Peyer's patch (tissue), 4 donors: ENCODE measurements around the gene RAB11FIP4. TPM values are rescaled to one million over a fixed set of nuclear protein-coding genes. Genes with fewer than 3 reads are reported as not detected.

Experiments
- DNase-seq, 3 donors: peaks; one replicate each; pipeline ENCODE4 v3.0.0-alpha.2; 2017 to 2019
- H3K27ac ChIP-seq, 4 donors: fragments of 200-600 bp; sonication (generic); one replicate each; pipeline ENCODE4 v1.5.1; 2016 to 2019
- H3K27me3 ChIP-seq, 2 donors: fragments of 200-600 bp; sonication (generic); one replicate each; pipeline ENCODE4 v1.5.1; 2019
- H3K36me3 ChIP-seq, 3 donors: fragments of 200-600 bp; sonication (generic); one replicate each; pipeline ENCODE4 v1.5.1; 2016 to 2019
- H3K4me1 ChIP-seq, 4 donors: fragments of 200-600 bp; sonication (generic); one replicate each; pipeline ENCODE4 v1.5.1; 2016 to 2019
- H3K4me3 ChIP-seq, 4 donors: fragments of 200-600 bp; sonication (generic); 1 replicate in 3 of 4; 2 replicates in 1 of 4; pipeline ENCODE4 v1.5.1; 2016 to 2019; ENCODE audit warnings: mild to moderate bottlenecking in 1 of 4
- H3K9me3 ChIP-seq, 4 donors: fragments of 200-600 bp; sonication (generic); one replicate each; pipeline ENCODE4 v1.5.1; 2016 to 2019; ENCODE audit warnings: mild to moderate bottlenecking in 1 of 4
- POLR2A ChIP-seq, 2 donors: fragments of 450-650 bp; IDR thresholded peaks; one replicate each; pipeline ENCODE4 v1.5.1; 2017; ENCODE audit warnings: antibody characterized with exemption in 2 of 2, mild to moderate bottlenecking in 2 of 2, moderate library complexity in 2 of 2
- total RNA-seq, 4 donors: library from RNA; depleted of rRNA; stranded (reverse); fragments of >200 nt; gene quantifications; one replicate each; pipeline ENCODE4 v1.1.0, GENCODE V29; 2016
- TF ChIP-seq, protein P1 (sequence below), 6 experiments: fragments of 450-650 bp in 4 of 6; fragments of 200-600 bp in 2 of 6; sonication (generic) in 1 of 6; IDR thresholded peaks; one replicate each; pipeline ENCODE4 v1.5.1; 2017 to 2019; ENCODE audit warnings: antibody characterized with exemption in 6 of 6, mild to moderate bottlenecking in 3 of 6, moderate library complexity in 1 of 6

RAB11FIP4 gene
- total RNA-seq, 4 donors from 2014 or later = 52.8 to 69.3 (median 64.9) TPM

DNA sequence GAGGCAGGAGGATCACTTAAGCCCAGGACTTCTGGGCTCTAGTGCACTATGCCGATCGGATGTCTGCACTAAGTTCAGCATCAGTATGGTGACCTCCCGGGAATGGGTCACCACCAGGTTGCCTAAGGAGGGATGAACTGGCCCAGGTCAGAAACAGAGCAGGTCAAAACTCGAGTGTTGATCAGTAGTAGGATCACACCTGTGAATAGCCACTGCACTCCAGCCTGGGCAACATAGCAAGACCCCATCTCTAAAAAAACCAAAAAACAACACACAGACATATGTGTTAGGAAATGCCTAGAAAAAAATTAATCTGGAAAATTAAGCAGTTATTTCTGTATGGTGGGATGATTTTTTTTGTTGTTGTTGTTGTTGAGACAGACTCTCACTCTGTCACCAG lies 127.0 kb downstream of the RAB11FIP4 start:
- peaks cover 0 to 35% (median 0%) of the 10 kb centered on the region in 3 donors for H3K36me3 ChIP-seq
- no peak for DNase-seq
- H3K27me3 ChIP-seq = no peaks in the 10 kb centered on the region
- TF ChIP-seq, protein P1, sequence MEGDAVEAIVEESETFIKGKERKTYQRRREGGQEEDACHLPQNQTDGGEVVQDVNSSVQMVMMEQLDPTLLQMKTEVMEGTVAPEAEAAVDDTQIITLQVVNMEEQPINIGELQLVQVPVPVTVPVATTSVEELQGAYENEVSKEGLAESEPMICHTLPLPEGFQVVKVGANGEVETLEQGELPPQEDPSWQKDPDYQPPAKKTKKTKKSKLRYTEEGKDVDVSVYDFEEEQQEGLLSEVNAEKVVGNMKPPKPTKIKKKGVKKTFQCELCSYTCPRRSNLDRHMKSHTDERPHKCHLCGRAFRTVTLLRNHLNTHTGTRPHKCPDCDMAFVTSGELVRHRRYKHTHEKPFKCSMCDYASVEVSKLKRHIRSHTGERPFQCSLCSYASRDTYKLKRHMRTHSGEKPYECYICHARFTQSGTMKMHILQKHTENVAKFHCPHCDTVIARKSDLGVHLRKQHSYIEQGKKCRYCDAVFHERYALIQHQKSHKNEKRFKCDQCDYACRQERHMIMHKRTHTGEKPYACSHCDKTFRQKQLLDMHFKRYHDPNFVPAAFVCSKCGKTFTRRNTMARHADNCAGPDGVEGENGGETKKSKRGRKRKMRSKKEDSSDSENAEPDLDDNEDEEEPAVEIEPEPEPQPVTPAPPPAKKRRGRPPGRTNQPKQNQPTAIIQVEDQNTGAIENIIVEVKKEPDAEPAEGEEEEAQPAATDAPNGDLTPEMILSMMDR (IDR thresholded peaks at IDR 0.05) = no peak
- no peak for TF ChIP-seq POLR2A (IDR thresholded peaks at IDR 0.05)
- no peak overlapping the region for H3K4me3 ChIP-seq
- H3K9me3 ChIP-seq = peaks cover 0 to 4% (median 0%) of the 10 kb centered on the region in 4 donors
- H3K4me1 ChIP-seq = peaks cover 0 to 3% (median 0%) of the 10 kb centered on the region in 4 donors
- H3K27ac ChIP-seq = no peak overlapping the region

DNA sequence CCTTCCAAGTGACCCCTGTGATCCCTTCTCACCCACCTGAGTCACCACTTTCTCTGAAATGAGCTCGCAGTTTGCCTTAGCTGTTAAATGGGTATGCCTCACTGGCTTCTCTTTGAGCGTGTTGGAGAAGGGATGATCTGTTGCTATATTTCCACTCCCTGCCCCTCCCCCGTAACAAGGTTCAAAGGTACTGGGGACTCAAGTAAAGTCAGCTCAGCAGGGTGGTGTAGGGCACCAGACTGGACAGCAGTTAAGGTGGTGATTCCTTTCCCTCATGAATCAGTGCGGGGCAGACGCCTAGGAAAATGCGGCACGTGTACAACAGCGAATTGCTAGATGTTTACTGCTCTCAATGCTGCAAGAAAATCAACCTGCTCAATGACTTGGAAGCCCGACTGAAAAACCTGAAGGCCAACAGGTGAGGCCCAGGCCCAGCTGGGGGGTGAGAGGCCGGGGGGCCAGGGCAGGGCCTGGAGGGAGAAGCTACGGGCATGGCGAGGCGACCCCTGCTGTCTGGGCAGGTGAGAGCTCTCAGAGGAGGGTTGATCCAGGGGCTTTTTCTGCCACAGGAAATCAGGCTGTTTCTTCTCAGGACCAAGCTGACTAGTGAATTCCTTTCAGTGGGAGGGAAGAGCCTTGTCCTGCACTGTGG lies 130.3 kb downstream of the RAB11FIP4 start:
- Histone ChIP-seq H3K4me1 (peaks cover 0 to 3% (median 0%) of the 10 kb centered on the region in 4 donors), H3K27me3 (no peaks in the 10 kb centered on the region), H3K36me3 (peaks cover 0 to 57% (median 0%) of the 10 kb centered on the region in 3 donors), H3K9me3 (peaks cover 0 to 15% (median 0%) of the 10 kb centered on the region in 4 donors), H3K27ac (no peak overlapping the region), H3K4me3 (no peak overlapping the region)
- DNase-seq = peak in 2 of 3 donors; percentile 50 to 71
- no peak for TF ChIP-seq POLR2A (IDR thresholded peaks at IDR 0.05)

DNA sequence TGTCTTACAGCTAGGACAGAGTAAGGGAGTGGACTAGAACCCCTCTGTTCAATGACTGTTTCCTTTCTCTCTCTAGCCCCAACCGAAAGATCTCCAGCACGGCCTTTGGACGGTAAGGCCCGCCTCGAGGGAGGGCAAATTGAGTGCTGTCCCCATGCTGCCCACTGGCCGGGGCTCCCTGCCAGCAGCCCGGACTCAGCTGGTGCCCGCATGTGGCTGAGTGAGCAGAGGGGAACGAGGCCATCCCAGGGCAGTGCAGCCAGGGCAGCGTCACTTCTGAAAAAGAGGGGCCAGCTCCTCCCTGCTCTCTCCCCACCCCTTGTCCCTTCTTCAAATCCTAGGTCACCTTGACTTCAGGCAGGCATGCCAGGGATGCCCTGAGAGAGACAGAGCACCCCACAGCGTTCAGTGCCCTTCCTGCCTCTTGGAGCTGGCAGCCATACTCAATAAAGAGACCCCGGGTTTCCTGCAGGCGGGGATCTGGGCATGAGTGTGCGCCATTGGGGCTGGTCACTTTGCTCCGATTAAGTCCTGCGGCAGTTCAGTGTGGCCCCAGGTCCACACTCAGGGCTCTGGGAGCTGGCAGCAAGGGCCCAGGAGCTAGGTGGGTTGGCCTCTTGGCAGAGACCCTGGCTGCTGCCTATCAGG lies 130.9 kb downstream of the RAB11FIP4 start:
- H3K4me1 ChIP-seq = peaks cover 0 to 3% (median 0%) of the 10 kb centered on the region in 4 donors
- no peak for DNase-seq
- H3K4me3 ChIP-seq = no peak overlapping the region
- peaks cover 0 to 63% (median 0%) of the 10 kb centered on the region in 3 donors for H3K36me3 ChIP-seq
- no peaks in the 10 kb centered on the region for H3K27me3 ChIP-seq
- H3K27ac ChIP-seq = no peak overlapping the region
- H3K9me3 ChIP-seq = peaks cover 0 to 15% (median 0%) of the 10 kb centered on the region in 4 donors
- no peak for TF ChIP-seq POLR2A (IDR thresholded peaks at IDR 0.05)
- TF ChIP-seq, protein P1 (IDR thresholded peaks at IDR 0.05) = no peak

DNA sequence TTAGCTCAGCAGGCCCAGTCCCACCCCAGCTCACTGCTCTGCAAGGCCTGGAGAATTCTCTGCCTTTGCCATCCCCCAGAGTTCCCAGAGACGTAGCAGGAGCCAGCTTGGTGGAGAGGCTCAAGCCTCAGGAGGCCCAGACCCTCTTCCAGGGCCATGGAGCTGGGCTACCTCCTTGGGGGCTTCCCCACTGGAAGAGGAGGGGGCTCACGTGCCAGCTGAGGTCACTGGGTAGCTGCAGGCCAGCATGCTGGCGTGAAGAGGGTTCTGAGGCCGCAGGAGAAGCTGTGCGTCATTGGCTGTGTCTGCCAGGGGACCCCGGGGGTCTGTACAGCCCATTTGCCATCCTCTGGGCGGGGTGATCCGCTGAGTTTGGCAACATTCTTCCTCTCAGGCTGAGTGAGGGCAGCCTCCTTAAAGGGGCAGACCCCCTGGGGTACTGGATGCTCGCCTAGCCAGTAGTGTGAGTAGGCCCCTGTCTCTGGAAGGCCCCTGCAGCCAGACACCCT lies 131.6 kb downstream of the RAB11FIP4 start:
- DNase-seq = no peak
- Histone ChIP-seq H3K36me3 (peaks cover 0 to 62% (median 0%) of the 10 kb centered on the region in 3 donors), H3K9me3 (peaks cover 0 to 15% (median 0%) of the 10 kb centered on the region in 4 donors)

DNA sequence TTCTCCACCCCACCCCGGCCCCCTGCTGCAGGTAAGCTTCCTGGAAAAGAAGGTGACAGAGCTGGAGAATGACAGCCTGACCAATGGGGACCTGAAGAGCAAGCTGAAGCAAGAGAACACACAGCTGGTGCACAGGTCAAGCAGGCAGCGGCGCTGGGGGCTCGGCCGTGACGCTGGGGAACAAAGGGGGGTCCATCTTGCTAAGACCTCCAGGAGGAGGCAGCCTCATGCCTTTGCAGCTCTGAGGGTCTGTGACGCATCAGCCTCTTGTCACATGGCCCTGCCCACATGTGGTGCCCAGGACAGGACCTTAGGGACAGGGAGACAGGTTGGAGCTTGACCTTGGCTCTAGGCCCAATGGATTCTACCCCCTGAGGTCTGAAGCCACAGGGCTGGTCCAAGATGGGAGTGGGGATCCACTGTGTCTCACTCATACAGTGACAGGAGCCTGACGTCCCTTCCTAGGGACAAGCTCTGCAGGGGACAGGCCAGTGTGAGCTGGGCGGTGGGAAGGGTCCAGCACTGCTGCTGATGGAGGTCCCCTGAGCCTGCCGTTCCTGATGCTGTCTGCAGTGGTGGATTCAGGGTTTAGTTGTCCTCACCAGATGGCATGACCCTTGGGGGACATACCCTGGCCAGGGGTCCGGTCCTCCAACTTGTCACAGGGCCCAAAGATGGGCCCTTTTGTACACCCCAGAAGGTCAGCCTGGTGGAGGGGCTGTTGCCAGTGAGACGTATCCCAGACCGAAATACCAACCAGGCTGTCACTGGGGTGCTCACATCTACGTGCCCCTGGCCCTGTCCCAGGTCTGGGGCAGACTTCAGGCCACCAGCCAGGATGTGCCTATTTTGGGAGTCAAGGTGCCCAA lies 132.6 kb downstream of the RAB11FIP4 start:
- no peak for TF ChIP-seq POLR2A (IDR thresholded peaks at IDR 0.05)
- TF ChIP-seq, protein P1 (IDR thresholded peaks at IDR 0.05) = no peak

More for the DNA sequence above, 131.6 kb downstream of the RAB11FIP4 start:
- Histone ChIP-seq H3K27ac (no peak overlapping the region), H3K27me3 (no peaks in the 10 kb centered on the region), H3K4me1 (peaks cover 0 to 3% (median 0%) of the 10 kb centered on the region in 4 donors), H3K4me3 (no peak overlapping the region)
- TF ChIP-seq, protein P1 (IDR thresholded peaks at IDR 0.05) = no peak
- TF ChIP-seq POLR2A (IDR thresholded peaks at IDR 0.05) = no peak

More for the DNA sequence above, 132.6 kb downstream of the RAB11FIP4 start:
- Histone ChIP-seq H3K4me1 (peaks cover 0 to 3% (median 0%) of the 10 kb centered on the region in 4 donors), H3K27ac (no peak overlapping the region), H3K4me3 (no peak overlapping the region), H3K36me3 (peaks cover 0 to 69% (median 0%) of the 10 kb centered on the region in 3 donors), H3K9me3 (peaks cover 0 to 15% (median 0%) of the 10 kb centered on the region in 4 donors), H3K27me3 (no peaks in the 10 kb centered on the region)
- DNase-seq = peak in 1 of 3 donors; percentile 44
